HG03103 (cell line): ENCODE measurements around the gene SLC66A1.

Source experiments
- ATAC-seq: cut with Tn5 transposase; IDR thresholded peaks from one replicate; pipeline ENCODE4 v1.9.1; 2021; ENCODE audit warnings: low read depth; ENCODE audit not compliant: unreplicated experiment

The SLC66A1 gene

DNA sequence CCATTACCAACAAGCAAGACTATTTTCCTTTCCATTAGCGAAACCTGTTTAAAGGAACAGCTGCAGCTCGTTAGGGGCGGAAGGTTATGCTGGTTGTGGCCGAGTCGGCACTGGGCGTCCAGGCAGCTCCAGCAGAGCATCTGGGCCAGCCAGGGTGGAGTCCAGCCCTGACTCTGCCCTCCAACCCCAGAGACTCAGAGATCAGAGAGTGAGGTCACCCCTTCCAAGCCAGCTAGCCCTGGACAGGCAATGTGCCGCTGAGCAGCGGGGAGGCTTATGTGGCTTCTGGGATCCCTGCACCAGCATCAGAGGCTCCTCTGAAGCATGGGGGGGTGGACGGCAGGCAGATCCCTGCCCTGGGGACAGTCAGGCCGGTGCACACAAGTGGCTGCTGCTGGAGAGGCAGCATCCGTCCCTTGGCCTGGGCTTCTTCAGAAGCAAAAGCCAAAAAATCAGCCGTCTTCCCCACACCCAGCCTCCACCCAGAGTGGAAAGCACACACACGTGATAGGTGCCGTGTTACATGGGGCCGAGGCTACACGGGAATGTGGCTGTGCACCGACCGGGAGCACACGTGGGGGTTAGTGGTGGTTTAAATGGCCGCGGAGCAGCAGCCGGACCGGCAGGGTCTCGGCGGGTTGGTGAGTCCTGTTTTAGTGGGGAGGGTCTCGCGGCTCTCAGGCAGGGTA, 30.1 kb downstream of the SLC66A1 start:
- ATAC-seq = no peak

DNA sequence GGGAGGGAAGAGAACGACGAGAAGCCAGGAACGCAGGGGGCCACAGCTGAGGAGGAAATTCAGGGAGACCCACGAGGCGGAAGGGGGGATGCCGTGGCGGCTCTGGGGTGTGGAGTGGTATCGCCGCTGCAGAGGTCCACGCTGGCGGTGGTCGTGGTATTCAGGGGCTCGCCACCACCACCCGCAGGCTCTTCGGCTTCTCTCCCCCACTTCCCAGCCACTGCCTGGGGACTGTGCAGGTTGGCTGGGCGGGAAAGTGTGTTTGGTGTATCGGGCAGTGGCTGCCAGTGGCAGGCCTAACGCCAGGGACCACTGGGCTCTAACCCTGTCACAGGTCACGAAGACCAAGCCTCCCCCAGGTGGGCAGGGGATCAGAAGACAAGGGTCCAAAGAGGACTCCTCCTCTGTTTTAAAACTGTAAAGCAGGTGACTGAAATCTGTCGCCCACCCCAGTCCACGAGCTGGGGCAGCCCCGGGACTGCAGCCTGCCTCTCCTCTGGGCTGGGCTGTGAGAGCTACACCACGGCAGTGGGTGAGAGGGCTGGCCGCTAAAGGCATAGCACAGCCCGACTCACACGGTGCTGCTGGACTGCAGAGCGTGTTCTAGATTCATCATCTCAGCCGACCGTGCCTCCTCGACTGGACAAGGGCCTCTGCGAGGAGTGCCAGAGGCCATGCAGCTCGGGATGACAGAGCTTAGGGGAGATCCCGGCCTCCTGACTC, 30.9 kb downstream of the SLC66A1 start:
- no peak for ATAC-seq

DNA sequence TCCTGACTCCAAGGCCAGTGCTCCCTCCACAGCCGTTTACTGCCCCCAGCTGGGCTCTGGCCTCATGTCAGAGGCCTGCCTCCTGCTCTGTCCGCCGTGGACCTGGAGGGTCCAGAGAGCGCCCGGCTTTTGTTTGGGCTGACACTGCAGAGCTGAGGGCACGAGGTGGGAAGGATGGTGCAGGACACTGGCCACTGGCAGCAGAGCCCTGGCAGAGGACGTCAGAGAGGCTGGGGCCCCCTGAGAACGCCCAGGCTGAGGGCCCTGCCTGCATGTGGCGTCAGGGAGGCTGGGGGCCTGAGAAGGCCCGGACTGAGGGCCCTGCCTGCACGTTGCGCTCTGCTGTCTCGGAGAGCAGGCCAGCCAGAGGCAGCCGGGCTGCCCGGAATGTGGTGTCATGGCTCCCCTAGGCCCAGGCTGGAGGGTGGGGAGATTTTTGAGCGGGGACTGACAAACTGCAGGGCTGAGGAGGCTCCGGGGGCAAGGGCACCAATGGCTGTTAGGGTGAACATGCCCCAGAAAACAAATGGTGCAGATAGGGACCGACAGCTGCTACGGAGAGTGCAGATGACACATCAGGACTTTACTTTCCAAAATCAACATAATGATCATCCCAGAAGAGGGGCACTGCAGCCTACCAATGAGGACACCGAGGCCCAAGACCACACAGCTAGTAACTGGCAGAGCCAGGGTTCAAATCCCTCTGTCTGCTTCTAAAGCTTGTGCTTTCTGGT, 31.7 kb downstream of the SLC66A1 start:
- no peak for ATAC-seq

DNA sequence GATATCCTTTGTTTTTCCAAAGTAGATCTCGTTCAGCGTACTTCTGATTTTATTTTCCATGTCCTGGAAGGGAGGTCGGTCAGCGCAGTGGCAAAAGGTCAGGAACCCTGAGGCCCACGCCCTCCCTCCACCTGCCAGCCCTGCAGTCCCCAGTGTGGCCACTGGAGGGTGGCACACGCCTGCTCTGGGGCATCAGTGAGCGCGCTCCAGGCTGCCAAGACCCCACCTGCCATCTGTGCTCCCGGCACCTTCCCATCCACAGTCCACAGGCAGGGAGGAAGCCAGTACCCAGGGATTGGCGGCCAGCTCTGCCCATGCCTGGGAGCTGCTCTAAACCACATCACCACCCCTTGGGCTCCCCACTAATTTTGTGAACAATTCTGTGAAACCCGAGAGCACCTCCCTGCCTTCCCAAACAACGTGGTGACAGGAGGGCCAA, 32.3 kb downstream of the SLC66A1 start:
- no peak for ATAC-seq

DNA sequence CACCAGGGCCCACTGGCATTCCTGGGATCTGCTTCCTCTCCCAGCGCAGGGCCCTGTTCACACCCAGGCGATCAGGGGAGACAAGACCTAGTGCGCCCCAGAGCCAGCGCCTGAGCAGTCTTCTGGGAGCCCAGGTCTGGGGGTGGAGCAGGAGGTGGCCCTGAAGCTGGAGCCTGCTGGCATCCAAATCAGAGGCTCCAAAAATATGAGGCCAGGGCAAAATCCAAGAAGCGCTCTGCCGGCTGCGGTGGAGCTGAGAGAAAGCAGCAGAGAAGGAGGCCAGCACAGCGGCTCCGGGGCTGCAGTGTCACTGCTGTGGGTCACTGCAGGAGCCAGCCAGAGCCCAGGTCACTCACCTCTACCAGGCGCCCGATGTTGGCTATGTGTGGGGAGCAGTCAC, 32.7 kb downstream of the SLC66A1 start:
- no peak for ATAC-seq

DNA sequence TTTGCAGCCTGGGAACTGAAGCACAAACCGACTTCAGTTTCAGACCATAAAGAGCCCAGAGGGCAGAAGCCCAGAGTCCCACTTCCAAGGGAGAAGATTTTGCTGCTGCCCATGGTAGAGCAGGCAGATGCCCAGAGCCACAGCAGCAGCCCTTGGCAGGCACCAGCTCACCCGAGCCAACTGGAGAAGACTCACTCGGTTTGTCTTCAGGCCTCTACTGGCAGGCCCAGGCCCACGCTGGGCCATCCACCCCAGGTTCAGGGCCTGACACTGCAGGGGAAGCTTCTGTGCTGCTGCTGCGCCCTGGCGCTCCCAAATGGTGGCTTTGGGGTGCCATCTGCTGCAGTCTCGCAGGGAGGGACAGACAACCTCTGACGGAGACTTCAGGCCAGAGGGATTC, 33.3 kb downstream of the SLC66A1 start:
- no peak for ATAC-seq

DNA sequence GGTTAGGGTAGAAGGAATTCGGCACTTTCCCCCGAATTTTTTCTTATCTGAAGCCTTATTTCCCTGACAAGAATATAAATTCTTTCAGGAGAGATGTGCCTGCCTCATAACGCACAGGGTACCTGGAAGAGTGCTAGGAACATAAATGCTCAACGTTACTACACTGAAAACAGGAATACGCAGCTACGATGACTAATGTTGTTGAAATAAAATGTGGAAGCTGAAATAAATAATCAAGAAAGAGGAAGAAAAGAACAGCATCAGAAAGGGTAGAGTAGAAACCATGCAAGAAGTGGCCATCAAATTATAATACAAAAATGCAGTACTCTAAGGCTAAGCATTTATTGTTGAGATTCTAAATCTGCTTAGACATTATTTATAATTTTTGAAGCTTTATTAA, 33.9 kb downstream of the SLC66A1 start:
- ATAC-seq = no peak

DNA sequence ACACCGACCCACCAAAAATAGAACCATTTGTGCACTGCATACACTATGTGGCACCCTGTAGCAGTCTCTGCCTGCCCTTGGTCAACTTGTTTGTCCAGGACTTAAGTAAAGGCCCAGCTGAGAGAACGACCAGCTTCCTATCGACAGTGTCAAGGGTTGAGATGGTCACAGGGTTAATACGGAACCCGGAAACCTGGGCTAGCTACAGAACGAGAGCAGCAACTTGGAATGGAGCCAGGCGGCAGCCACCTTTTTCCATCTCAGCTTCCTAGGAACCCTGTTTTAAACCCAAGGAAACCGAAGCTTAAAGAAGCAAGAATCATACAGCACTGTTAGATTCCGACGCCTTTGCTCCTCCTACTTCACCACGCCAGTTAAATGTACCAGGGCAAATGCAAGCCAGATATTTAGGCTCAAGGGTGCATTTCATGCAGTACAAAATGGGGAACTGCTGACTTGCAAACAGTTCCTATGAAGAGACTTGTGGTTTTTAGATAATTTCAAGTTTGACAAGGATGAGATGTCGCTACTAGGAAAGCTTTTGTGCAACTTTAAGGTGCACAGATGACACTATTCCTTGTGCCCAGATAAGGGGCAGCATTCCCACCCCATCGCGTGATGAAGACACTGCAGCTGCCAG, 35.5 kb downstream of the SLC66A1 start:
- ATAC-seq = no peak

DNA sequence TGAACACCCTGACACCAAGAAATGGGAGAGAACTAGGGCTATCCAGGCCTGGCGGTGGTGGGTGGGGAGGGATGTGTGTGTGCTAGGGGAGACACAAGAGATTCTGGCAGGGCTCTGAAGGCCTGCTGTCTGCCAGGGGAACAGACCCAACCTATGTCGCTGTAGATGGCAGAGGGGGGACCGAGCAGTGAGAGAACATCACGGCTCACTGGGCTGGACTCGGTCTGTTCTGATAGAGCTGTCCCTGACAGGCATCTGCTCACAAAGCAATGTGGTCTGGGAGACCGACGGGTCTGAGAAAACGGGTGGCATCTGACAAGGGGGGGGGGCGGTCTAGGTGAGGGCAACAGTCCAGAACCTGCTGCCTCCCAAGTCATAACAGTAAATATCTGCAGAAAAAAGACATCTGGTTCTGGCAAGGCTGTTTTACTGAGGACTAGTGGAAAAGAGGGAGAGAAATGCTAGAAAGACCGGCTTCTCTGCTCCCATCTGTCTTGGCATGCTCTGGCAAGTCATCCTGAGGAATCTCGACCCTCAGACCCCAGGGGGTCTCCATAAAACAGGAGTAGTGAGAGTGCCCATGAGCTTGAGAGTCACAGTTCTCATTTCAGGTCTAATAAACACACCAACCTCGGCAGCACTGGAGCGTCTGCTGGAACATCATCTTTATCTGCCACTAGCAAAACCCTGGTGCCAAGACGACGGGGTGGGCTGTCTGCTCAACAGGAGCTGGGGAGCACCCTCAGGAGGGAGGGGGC, 36.5 kb downstream of the SLC66A1 start:
- ATAC-seq = no peak

DNA sequence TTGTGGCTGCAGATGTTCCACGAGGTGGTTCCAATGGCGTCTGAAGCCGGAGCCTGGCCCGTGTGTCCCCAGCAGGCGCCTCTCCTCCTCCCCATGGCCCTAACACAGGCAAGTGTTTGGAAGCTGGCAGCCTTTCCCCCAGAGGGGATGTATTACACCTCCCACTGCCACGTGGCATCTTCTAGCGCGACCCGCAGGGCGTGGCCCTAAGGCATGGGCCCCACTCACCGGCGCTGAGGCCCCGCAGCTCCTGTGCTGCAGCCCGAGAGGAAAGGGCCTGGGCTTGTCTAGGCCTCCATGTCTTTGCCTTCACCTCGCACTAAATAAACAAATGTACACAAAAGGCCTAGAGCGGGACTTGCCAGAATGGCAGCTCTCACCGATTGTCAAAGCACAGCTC, 37.9 kb downstream of the SLC66A1 start:
- ATAC-seq = no peak

DNA sequence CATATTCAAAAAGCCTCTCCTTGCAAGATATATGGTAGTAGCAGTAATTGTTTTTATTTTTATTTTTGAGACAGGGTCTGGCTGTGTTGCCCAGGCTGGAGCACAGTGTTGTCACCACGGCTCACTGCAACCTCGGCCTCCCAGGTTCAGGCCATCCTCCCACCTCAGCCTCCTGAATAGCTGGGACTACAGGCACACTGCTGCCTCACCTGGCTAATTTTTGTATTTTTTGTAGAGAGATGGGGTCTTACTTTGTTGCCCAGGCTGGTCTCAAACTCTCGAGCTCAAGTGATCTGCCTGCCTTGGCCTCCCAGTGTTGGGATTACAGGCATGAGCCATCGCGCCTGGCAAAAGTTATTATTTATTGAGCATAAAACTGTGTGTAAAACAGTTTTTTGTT, 38.4 kb downstream of the SLC66A1 start:
- ATAC-seq = no peak

DNA sequence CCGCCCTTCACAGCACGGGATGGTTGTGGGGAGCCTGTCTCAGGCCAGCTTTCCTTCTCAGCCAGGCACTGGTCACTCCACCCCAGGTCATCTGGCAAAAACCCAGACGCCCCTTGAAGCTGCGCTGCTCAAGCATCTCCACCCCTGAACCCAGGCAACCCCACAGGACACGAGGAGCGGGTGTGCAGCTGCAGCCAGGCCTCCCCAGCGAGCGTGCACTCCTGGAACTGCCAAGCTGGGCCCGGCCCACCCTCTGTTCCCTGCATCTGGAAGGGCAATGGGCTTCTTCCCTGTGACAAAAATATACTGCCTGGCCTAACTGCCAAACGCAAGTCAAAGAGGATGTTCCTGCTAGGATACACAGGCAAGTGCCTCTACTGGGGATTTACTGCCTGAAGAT, 39.7 kb downstream of the SLC66A1 start:
- ATAC-seq = no peak

DNA sequence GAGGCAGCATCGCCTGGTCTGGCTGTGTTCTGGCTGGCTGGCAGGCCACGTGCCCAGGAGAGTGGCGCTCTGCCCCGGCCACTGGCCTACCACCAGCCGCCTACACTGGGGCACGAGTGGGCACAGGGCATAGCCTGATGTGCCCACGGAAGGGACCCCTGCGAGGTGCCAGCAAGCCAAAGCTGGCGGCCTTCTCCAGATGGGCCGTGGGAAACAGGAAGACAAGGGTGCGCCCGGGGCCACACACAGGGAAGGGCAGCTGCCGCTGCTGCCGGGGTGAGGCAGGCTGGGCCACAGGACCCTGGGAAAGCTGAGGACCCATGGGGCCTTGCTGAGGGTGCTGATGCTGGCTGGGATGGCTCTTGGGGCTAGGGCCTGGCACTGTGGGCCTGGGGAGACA, 40.7 kb downstream of the SLC66A1 start:
- no peak for ATAC-seq

DNA sequence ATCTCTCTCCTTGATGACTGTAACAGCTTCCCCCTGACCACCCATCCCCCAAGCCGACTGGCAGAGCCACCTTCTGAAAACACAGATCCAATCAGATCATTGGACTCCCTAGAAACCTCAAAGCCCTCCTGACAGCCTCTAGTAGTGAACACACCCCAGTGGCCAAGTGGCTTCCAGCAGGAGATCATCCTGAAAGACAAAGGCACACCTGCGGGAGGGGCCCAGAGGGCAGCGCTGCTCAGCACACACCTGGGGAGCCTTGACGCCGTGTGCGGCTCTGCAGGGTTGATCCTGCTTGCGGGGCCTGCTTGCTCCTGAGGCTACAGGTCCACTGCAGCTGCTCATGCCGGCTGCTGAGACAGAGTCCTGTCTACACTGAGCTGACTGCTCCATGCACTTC, 41.5 kb downstream of the SLC66A1 start:
- no peak for ATAC-seq

DNA sequence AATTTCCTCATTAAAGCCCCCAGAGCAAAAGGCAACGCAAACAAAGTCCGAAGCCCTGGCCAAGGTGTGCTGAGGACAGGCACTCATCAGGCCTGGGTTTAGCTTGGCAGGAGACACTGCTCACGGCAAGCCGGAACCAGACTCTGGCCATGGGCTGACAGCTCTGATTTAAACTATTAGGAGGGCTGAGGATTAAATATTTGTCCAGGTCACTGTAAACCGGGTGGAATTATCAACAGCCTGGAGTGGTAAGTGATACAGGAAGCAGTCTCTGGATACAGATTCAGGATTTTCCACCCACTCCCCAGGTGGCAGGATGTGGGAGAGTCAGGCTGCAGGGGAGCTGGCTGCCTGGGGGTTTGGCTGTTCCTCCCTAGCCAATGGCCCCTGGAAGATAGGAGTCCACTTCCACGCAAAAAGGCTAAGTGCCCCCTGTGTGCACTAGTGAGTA, 42.4 kb downstream of the SLC66A1 start:
- no peak for ATAC-seq

DNA sequence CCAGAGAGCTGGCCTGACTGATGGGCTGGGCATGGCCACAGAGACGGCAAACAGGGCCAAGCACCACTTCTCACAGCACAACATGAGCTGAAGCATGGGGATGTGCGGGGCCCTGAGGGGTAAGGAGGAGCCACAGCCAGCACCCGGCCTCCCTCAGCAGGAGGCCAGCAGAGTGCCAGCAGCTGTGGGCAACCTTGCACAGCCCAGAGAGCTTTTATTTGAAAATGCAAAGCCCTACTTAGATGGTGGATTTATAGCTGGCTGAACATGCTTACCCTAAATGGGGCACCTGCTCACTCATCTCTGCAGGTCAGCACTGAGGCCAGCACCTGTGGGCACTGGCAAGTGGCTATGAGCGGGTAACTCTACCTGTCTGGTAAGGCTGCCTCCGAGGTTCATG, 44.1 kb downstream of the SLC66A1 start:
- ATAC-seq = no peak

DNA sequence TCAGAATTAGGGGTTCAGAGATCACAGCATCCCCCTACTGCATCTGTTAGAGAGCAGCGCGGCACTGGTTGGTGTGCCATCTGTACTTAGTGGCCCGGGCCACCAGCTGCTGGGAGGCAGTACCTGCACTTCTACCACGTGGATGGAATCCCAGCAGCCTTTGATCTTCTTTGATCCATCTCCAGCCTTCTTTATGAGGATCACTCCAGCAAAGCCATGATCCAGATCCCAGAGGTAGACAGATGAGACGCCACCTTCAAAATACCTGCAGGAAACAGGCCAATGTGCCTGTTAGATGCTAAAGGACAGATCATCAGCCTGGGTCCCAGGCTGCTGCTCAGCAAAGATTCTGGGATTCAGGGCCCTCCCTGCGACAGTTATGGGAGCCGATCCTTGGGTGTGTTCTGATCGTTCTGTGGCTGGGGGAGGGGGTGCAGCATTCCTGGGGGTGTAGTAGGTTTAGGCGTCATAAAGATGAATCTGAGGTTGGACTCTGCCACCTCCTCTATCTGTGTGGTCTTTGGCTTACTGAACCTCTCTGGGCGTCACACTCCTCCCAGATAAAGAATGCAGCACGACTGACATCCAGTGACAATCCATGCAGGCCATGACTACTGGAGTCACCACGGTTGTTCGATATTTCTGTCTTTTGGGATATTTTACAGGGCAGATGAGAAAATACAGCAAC, 45.3 kb downstream of the SLC66A1 start:
- ATAC-seq = no peak

DNA sequence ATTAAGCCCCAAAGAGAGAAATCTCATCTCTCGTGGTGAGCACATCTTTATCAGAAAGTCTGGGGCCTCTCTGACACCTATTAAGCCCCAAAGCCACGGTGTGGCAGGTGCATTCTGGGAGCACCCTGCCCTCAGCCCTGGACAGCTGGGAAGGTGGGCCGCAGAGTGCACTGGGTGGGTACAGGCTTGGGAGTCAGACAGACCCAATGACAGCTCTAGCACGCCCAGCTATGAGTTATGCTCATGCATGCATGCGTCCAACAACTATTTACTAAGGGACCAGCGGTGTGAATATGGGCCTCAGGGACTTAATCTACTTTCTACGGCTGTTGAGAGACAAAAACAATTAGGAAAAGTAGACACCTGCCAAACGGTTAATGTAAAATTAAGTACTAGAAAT, 46.6 kb downstream of the SLC66A1 start:
- ATAC-seq = no peak

DNA sequence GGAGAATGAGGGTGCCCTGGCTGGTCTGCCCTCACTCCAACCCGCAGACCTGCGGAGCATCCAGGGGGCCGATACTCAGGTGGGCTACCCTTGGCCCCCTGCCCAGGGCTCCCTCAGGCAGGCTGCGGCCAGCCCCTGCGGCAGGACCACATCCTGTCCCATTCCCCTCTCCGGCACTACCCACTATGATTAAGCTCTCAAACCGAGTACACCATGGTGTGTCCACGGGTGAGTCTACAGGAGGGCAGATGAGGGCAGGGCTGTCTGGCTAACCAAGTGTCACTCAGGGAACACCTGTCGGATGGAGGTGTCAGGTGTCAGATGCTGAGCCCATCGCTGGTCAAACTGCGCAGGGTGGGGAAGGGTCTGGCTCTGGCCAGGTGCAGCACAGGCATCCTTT, 47.2 kb downstream of the SLC66A1 start:
- no peak for ATAC-seq

DNA sequence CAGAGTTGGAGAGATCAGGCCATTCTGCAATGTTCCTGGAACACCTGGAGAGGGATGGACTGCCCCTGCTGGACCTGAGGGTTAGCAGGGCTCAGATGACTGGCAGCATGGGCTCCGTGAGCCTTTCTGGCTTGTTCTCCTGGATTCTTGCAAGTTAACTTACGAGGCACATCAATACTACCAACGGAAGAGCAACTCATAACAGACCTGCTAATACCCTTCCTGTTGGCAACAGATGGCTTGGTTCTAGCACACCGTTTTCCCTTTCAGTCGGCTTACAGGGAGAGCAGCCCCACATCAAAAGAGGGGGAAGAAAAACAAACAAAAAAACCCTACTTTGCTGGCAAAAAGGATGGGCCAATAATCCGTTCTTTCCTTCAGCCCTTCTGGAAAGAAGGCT, 47.9 kb downstream of the SLC66A1 start:
- ATAC-seq = no peak
